ENCODE measurements around the gene TBL3.
A peak's percentile ranks its signal among the peaks of the same experiment; 100 is the strongest.
"Not testable (repeated sequence)": the region's sequence is repeated elsewhere in the genome, so short reads cannot be mapped to it uniquely, and the experiment has no call there.

Gene TBL3

GRCh38 chr16:2007081-2007836 is 35.4 kb downstream of the TBL3 start:
- FAIRE-seq (no peak), DNase-seq (ENCODE audit: insufficient read length) (no peak)
- TF ChIP-seq POLR2A (IDR thresholded peaks at IDR 0.05; ENCODE audit: low read depth, low read length) (no peak), TAF1 (IDR thresholded peaks at IDR 0.05; ENCODE audit: borderline replicate concordance, low read depth, low read length) (no peak), POLR2AphosphoS5 (IDR thresholded peaks at IDR 0.05; ENCODE audit: low read depth, low read length) (no peak)

DNA sequence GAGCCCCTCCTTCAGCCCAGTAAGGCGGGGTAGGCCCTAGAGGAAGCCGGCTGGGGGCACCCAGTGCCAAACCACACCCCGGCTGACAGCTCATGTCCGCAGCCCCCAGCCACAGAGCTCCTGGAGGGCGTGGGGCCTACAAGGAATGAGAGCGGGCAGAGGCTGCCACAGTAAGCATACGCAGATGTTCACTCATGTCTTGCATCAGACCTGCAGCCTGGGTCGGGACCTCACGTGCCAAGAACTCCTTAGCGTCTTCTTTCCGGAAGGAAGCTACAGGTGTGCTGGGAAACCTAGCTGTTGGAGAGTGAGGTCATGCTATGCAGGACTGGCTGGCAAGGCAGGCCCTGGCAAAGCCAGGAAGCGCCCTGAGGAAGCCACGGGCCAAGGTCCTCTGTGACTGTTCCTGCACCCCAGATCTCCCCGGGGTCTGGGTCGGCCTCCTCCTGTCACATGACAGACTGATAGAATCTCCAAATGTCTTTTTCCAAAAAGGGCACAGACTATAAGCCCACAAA is 36.2 kb downstream of the TBL3 start:
- FAIRE-seq (no peak), DNase-seq (ENCODE audit: insufficient read length) (no peak)
- TF ChIP-seq TAF1 (IDR thresholded peaks at IDR 0.05; ENCODE audit: borderline replicate concordance, low read depth, low read length) (no peak), POLR2A (IDR thresholded peaks at IDR 0.05; ENCODE audit: low read depth, low read length) (no peak), POLR2AphosphoS5 (IDR thresholded peaks at IDR 0.05; ENCODE audit: low read depth, low read length) (no peak)

DNA sequence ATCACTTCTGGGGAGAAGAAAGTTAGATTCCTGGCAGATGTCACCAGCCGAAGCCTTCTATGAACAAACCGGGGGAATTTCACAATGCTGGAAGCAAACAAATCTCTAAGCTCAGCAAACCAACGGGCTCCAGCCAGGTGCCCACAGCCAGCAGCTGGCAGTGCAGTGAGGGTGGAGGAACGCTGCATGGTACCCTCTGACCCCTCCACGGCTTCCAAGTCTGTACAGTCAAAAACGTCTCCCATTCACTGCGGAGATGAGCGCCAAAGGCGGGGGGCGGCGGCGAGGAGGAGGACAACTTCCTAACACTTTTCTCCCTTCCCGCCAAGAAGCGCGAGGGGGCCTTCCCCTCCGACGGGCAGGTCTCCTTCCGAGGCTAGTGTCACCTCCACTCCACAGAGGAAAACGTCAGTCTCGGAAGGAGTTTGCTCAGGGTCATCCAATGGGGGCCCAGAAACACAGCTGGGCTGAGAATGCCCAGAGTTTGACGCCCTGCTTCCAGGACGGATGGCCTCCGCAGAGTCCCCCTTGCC is 36.8 kb downstream of the TBL3 start:
- no peak for DNase-seq (ENCODE audit: insufficient read length)
- FAIRE-seq, result peak; percentile 58
- no peak for TF ChIP-seq POLR2A (IDR thresholded peaks at IDR 0.05; ENCODE audit: low read depth, low read length)
- TF ChIP-seq TAF1 (IDR thresholded peaks at IDR 0.05; ENCODE audit: borderline replicate concordance, low read depth, low read length), result no peak
- TF ChIP-seq POLR2AphosphoS5 (IDR thresholded peaks at IDR 0.05; ENCODE audit: low read depth, low read length), result no peak

DNA sequence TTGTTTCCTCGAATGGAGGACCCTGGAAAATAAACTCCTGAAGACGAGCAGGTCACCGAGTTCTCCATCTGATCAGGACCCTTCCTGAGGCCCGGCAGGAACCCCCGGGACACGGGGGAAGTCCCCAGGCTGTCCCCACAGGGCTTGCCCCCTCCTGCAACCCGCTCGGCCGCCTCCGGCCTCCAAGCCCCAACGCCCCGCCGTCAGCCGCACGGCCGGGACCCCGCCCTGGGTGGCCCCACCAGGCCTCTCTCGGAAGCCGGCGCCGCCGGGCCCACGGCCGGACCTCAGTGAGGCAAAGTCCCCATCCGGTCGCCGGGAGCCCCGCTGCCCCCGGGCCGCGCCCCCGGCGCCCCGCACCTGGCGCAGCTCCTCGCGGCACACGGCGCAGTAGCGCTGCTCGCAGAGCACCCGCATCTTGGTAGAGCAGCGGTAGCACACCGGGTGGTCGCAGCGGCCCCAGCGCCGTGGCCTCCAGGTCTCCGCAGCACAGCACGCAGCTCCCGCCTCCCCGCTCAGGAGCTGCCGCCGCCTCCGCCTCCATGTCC is 37.4 kb downstream of the TBL3 start:
- DNase-seq (ENCODE audit: insufficient read length) (peak; percentile 61), FAIRE-seq (no peak)
- TF ChIP-seq TAF1 (IDR thresholded peaks at IDR 0.05; ENCODE audit: borderline replicate concordance, low read depth, low read length) (no peak), POLR2AphosphoS5 (IDR thresholded peaks at IDR 0.05; ENCODE audit: low read depth, low read length) (no peak; the same call in 1 of the 2 replicates), POLR2A (IDR thresholded peaks at IDR 0.05; ENCODE audit: low read depth, low read length) (no peak)

- TF ChIP-seq POLR2AphosphoS5 (IDR thresholded peaks at IDR 0.05; ENCODE audit: low read depth, low read length) (peak; percentile 81), POLR2A (IDR thresholded peaks at IDR 0.05; ENCODE audit: low read depth, low read length) (peak; percentile 94), TAF1 (IDR thresholded peaks at IDR 0.05; ENCODE audit: borderline replicate concordance, low read depth, low read length) (peak; percentile 77; the same call in 1 of the 2 replicates)
- DNase-seq (ENCODE audit: insufficient read length), result peak; percentile 98
- FAIRE-seq, result peak; percentile 85
Measured at GRCh38 chr16:2009791-2010510, 38.1 kb downstream of the TBL3 start, which contains the start of gene ZNF598. TSS of gene ZNF598 (minus strand) at chr16:2009821.

DNA sequence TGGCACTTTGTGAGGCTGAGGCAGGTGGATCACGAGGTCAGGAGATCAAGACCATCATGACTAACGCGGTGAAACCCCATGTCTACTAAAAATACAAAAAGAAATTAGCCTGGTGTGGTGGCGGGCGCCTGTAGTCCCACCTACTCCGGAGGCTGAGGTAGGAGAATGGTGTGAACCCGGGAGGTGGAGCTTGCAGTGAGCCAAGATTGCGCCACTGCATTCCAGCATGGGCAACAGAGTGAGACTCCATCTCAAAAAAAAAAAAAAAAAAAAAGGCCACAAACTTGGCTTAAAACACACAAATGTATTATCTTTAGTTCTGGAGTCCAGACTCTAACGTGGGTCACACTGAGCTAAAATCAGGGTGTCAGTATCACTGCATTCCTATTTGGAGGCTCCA is 39.9 kb downstream of the TBL3 start:
- not testable (repeated sequence) for DNase-seq (ENCODE audit: insufficient read length); FAIRE-seq

GRCh38 chr16:2013527-2013926 is 41.7 kb downstream of the TBL3 start:
- FAIRE-seq (no peak), DNase-seq (ENCODE audit: insufficient read length) (no peak)
- TF ChIP-seq TAF1 (IDR thresholded peaks at IDR 0.05; ENCODE audit: borderline replicate concordance, low read depth, low read length) (no peak), POLR2AphosphoS5 (IDR thresholded peaks at IDR 0.05; ENCODE audit: low read depth, low read length) (no peak), POLR2A (IDR thresholded peaks at IDR 0.05; ENCODE audit: low read depth, low read length) (no peak)

- no peak for TF ChIP-seq TAF1 (IDR thresholded peaks at IDR 0.05; ENCODE audit: borderline replicate concordance, low read depth, low read length)
- TF ChIP-seq POLR2AphosphoS5 (IDR thresholded peaks at IDR 0.05; ENCODE audit: low read depth, low read length), result no peak
- TF ChIP-seq POLR2A (IDR thresholded peaks at IDR 0.05; ENCODE audit: low read depth, low read length), result no peak
- DNase-seq (ENCODE audit: insufficient read length) (no peak), FAIRE-seq (no peak)
Measured at GRCh38 chr16:2015117-2015946, 43.5 kb downstream of the TBL3 start.

DNA sequence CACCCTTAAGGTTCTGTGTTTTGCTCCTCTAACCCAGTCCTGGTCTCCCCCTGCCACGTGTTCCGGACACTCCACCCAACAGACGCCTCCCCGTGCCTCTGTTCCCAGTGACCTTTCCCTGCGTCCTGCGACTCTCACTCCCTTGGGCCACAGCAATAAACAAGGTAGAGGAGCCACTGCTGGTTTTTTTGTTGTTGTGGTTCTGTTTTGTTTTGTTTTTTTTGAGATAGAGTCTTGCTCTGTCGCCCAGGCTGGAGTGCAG is 44.0 kb downstream of the TBL3 start:
- DNase-seq (ENCODE audit: insufficient read length) (no peak), FAIRE-seq (no peak)
- no peak for TF ChIP-seq POLR2AphosphoS5 (IDR thresholded peaks at IDR 0.05; ENCODE audit: low read depth, low read length)
- TF ChIP-seq TAF1 (IDR thresholded peaks at IDR 0.05; ENCODE audit: borderline replicate concordance, low read depth, low read length), result no peak
- no peak for TF ChIP-seq POLR2A (IDR thresholded peaks at IDR 0.05; ENCODE audit: low read depth, low read length)

GRCh38 chr16:2016407-2016922 is 44.6 kb downstream of the TBL3 start:
- TF ChIP-seq TAF1 (IDR thresholded peaks at IDR 0.05; ENCODE audit: borderline replicate concordance, low read depth, low read length) (no peak), POLR2A (IDR thresholded peaks at IDR 0.05; ENCODE audit: low read depth, low read length) (no peak), POLR2AphosphoS5 (IDR thresholded peaks at IDR 0.05; ENCODE audit: low read depth, low read length) (no peak)
- FAIRE-seq (no peak), DNase-seq (ENCODE audit: insufficient read length) (no peak)

GRCh38 chr16:2019518-2019920 is 47.7 kb downstream of the TBL3 start, which contains the start of gene NPW:
TSS of gene NPW (plus strand) at chr16:2019785.
- TF ChIP-seq TAF1 (IDR thresholded peaks at IDR 0.05; ENCODE audit: borderline replicate concordance, low read depth, low read length) (no peak), POLR2A (IDR thresholded peaks at IDR 0.05; ENCODE audit: low read depth, low read length) (no peak), POLR2AphosphoS5 (IDR thresholded peaks at IDR 0.05; ENCODE audit: low read depth, low read length) (no peak)
- FAIRE-seq (no peak), DNase-seq (ENCODE audit: insufficient read length) (no peak)
